HFFc6 (cell line): ENCODE results near the gene ACTR2. TPM values are rescaled to one million over a fixed set of nuclear protein-coding genes. Genes with fewer than 3 reads are reported as not detected.

Experiments
- DNase-seq: peaks from one replicate; pipeline ENCODE4 v3.0.0-alpha.2; 2018
- H3K27ac Mint-ChIP-seq: 2 replicates; pipeline ENCODE4 v1.8.0; 2020; ENCODE audit warnings: mild to moderate bottlenecking, mixed read lengths
- H3K27me3 Mint-ChIP-seq: 2 replicates; pipeline ENCODE4 v1.8.0; 2021; ENCODE audit warnings: mild to moderate bottlenecking, moderate library complexity, mixed read lengths; ENCODE audit not compliant: insufficient read depth
- H3K36me3 Mint-ChIP-seq: 2 replicates; pipeline ENCODE4 v1.8.0; 2021; ENCODE audit warnings: low read depth, mixed read lengths
- H3K4me1 Mint-ChIP-seq: 2 replicates; pipeline ENCODE4 v1.8.0; 2020; ENCODE audit warnings: low read depth, mixed read lengths
- H3K4me3 Mint-ChIP-seq: 2 replicates; pipeline ENCODE4 v1.8.0; 2020; ENCODE audit warnings: mild to moderate bottlenecking, moderate library complexity, mixed read lengths
- H3K9me3 Mint-ChIP-seq: 2 replicates; pipeline ENCODE4 v1.8.0; 2020; ENCODE audit warnings: mild to moderate bottlenecking, mixed read lengths
- CTCF ChIP-seq: fragments of 200-600 bp; sonication (generic); IDR thresholded peaks from 2 replicates; pipeline ENCODE4 v1.5.0; 2021; ENCODE audit warnings: antibody characterized with exemption, mild to moderate bottlenecking
- total RNA-seq, 6 experiments: library from RNA; stranded (reverse); fragmentation: NEBNext Ultra II Directional; extraction: Animal tissue kit (Norgen Biotek cat#: 25700); gene quantifications; 2 replicates in 1 of 6; 3 replicates in 5 of 6; pipeline ENCODE4 v1.2.3, GENCODE V29; 2021

ACTR2 gene
- total RNA-seq, 6 experiments from 2014 or later, result 412 to 450 (median 427) TPM

- Mint-ChIP-seq H3K9me3 (no peaks in the 10 kb centered on the region), H3K27ac (peak overlapping the region; percentile 100), H3K36me3 (peaks cover 23% of the 10 kb centered on the region; the same call in 1 of the 2 replicates), H3K27me3 (peaks cover 3% of the 10 kb centered on the region; the same call in 1 of the 2 replicates), H3K4me1 (peaks cover 42% of the 10 kb centered on the region), H3K4me3 (peak overlapping the region; percentile 83)
- TF ChIP-seq CTCF, result no peak
- DNase-seq, result no peak
Measured at GRCh38 chr2:65319674-65320041, 92.0 kb downstream of the ACTR2 start.

GRCh38 chr2:65320042-65320725, 92.6 kb downstream of the ACTR2 start:
- TF ChIP-seq CTCF, result peak; percentile 78
- Mint-ChIP-seq H3K4me1 (peaks cover 42% of the 10 kb centered on the region), H3K4me3 (peak overlapping the region; percentile 83), H3K27me3 (peaks cover 3% of the 10 kb centered on the region; the same call in 1 of the 2 replicates), H3K36me3 (peaks cover 25% of the 10 kb centered on the region; the same call in 1 of the 2 replicates), H3K9me3 (no peaks in the 10 kb centered on the region), H3K27ac (peak overlapping the region; percentile 100)
- peak; percentile 98 for DNase-seq

Other genes with a start within 250 kb of the ACTR2 start
- 10 to 100 TPM in 1 of 6 experiments, 1 to 10 TPM in 5; 7.2 to 10.3 (median 9.0) TPM for gene SLC1A4, start 238.4 kb upstream of the ACTR2 start, total RNA-seq
- gene CEP68, start 171.4 kb upstream of the ACTR2 start, total RNA-seq, result 1 to 10 TPM; 5.7 to 9.7 (median 7.1) TPM
- gene RAB1A, start 97.7 kb upstream of the ACTR2 start, total RNA-seq, result 100 to 1,000 TPM; 204 to 230 (median 222) TPM
- gene SPRED2, start 204.8 kb downstream of the ACTR2 start, total RNA-seq, result 10 to 100 TPM; 28.7 to 38.5 (median 33.3) TPM